GM12874 (cell line): ENCODE results near the gene DEFB129.

Experiments used
- CTCF ChIP-seq: IDR thresholded peaks from 2 replicates; pipeline ENCODE4 v1.5.1; 2011; ENCODE audit warnings: low read depth, mild to moderate bottlenecking, control low read depth, low read length, moderate library complexity; ENCODE audit not compliant: insufficient read depth

Gene DEFB129

GRCh38 chr20:258963-259362, 31.9 kb downstream of the DEFB129 start:
- peak; percentile 21; the same call in 1 of the 2 replicates for TF ChIP-seq CTCF

DNA sequence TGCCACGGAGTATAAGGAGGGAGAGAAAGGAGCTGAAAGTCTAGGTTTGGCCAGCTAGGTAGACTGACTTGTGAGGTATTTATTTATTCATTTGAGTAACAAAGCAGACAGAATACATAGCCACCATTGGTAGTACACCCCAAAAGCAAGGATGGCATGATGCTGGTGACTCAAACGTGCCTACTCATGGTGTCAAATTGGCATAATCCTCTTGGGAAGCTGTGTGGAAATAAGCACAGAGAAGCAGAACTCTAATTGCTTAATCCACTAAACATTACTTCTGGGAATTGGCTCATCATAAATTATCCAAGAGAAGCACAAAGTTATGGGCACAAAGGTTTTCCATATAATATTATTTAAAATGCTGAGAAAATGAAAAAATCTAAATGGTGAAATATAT, 32.9 kb downstream of the DEFB129 start:
- no peak for TF ChIP-seq CTCF

GRCh38 chr20:263701-264100, 36.6 kb downstream of the DEFB129 start:
- TF ChIP-seq CTCF: no peak

DNA sequence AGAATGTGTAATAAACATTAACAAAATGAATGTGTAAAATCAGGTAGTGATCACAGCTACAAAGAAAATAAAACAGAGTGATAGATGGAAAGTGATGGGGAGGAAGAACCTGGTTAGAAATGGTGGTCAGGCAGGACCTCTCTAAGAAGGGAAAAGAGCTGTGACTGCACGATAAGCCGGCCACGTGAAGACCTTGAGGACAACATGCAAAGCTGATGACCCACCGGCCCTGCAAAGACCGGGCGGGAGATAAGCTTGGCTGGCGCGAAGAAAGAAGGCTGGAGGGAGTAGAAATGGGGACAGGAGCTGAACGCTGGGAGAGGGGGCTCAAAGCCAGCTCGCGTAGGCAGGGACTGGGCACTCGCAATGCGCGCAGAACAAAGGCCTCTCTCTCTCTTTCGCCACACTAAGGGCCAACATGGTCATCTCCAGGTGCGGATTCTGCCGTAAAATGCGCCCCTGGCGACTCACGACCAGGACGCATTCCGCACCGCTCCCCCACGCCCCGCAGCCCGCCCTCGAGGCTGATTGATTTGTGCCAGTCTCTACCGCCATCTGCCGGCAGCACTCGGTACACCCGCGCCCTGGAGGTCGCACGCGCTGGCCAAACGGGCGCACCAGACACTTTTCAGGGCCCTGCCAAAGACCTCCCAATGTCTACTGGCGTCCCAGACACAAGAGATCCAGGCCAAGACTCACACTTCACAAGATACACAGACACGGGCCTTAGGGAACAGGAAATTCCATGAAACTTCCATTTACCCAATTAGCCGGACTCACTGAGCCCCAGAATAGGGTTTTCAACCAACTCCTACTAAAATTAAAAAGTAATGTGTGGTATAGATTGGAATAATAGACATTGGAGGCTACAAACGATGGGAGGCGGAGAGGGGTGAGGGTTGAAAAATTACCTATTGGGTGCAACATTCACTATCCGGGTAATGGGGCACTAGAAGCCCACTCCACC, 39.8 kb downstream of the DEFB129 start:
- peak; percentile 96 for TF ChIP-seq CTCF

DNA sequence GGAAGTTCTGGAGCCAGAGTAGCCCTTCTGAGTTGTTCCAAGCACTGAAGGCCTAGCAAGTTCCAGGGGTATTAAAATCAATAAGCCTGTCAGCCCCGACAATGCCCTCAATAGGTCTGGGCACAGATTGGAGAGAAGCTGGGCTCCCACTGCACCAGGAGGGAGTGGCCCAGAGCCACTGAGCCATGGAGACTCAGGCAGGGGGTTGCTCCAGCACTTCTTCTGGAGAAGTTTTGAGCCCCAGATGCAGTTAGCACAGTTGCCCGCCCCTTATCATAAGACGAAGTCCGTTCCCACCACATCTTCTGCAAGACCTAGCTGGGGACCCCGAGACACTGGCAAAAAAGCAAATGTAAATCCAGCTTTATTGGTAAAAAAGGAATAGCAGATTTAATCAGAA, 43.5 kb downstream of the DEFB129 start:
- no peak for TF ChIP-seq CTCF

DNA sequence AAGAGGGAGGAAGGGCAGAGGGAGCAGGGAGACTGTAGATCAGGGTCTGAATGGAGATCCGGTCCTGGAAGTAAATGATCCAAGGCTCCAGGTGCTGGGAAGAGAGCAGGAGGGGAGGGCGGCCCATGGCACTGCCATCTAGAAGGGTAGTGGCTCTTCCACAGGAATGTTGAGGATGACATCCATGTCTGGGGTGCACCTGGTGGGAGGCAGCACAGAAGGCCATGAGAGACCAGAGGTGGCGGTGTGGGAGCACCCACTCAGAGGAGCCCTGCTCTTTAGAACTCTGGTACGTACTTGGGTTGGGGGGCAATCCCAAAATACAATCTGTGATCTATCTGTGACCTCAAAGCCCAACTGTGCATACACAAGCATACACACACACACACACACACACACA, 44.0 kb downstream of the DEFB129 start:
- TF ChIP-seq CTCF: no peak

GRCh38 chr20:271528-271927, 44.5 kb downstream of the DEFB129 start:
- TF ChIP-seq CTCF: no peak
